Stomach smooth muscle (tissue), 2 donors: ENCODE measurements around the gene EVI5.

ENCODE experiments used
- H3K27ac ChIP-seq: one replicate; pipeline ENCODE4 v1.7.0; 2013; ENCODE audit warnings: mild to moderate bottlenecking, low read length, inconsistent platforms
- H3K27me3 ChIP-seq, 2 donors: one replicate each; pipeline ENCODE4 v1.7.0; 2013; ENCODE audit warnings: low read length in 2 of 2; ENCODE audit not compliant: insufficient read depth in 2 of 2, control insufficient read depth in 1 of 2
- H3K36me3 ChIP-seq, 2 donors: one replicate each; pipeline ENCODE4 v1.7.0; 2013; ENCODE audit warnings: low read length in 2 of 2; ENCODE audit not compliant: control insufficient read depth in 2 of 2, insufficient read depth in 2 of 2
- H3K4me1 ChIP-seq: one replicate; pipeline ENCODE4 v1.7.0; 2013; ENCODE audit warnings: low read length; ENCODE audit not compliant: control insufficient read depth, insufficient read depth
- H3K4me3 ChIP-seq, 2 donors: one replicate each; pipeline ENCODE4 v1.7.0; 2013; ENCODE audit warnings: low read length in 2 of 2
- H3K9ac ChIP-seq, 2 donors: one replicate each; pipeline ENCODE4 v1.7.0; 2013; ENCODE audit warnings: low read length in 2 of 2, mild to moderate bottlenecking in 1 of 2
- H3K9me3 ChIP-seq, 2 donors: one replicate each; pipeline ENCODE4 v1.7.0; 2013; ENCODE audit warnings: low read length in 2 of 2; ENCODE audit not compliant: control insufficient read depth in 2 of 2
- donor health status: healthy.
- donor health status: Pancreatic carcinoma.

The EVI5 gene

DNA sequence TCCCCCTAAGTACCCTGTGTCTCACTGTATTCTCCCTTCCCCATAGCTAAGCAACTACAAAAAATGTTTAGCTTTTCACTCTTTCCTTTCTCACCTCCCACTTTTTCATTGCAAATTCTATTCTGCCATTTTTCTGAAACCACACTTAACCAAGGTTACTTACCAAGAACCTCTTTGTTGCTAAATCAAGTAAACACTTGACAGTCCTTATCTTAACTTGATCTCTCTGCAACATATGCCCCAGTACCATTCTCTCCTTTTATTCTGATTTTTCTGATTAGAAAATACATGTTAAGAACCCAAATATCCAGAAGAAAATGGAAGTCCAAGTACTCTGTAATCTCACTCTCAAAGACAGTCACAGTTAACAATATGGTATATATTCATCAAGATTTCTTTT, 16.0 kb downstream of the EVI5 start:
- H3K27me3 ChIP-seq: no peaks in the 10 kb centered on the region
- H3K9me3 ChIP-seq: no peaks in the 10 kb centered on the region
- H3K4me1 ChIP-seq: no peaks in the 10 kb centered on the region
- no peaks in the 10 kb centered on the region for H3K36me3 ChIP-seq
- H3K27ac ChIP-seq: no peak overlapping the region
- no peak overlapping the region for H3K9ac ChIP-seq
- H3K4me3 ChIP-seq: no peak overlapping the region

DNA sequence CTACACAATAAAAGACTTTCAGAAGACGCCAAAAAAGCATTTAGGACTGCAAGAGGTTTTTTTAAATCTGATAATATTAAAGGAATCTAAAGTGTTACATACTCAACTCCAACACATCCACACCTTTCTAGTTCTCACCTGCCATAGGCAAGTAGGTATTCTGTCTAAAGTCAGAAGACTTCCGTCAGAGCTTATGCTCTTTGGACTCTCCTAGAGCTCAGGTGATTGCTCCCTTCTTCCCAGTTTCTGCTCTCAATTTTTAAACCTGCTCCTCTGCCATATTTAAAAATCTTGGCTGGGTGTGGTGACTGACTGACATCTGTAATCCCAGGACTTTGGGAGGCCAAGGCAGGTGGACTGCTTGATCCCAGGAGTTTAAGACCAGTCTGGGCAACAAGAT, 16.6 kb downstream of the EVI5 start:
- Histone ChIP-seq H3K9me3 (no peaks in the 10 kb centered on the region), H3K27me3 (no peaks in the 10 kb centered on the region), H3K9ac (no peak overlapping the region), H3K4me1 (no peaks in the 10 kb centered on the region), H3K36me3 (no peaks in the 10 kb centered on the region), H3K27ac (no peak overlapping the region), H3K4me3 (no peak overlapping the region)

DNA sequence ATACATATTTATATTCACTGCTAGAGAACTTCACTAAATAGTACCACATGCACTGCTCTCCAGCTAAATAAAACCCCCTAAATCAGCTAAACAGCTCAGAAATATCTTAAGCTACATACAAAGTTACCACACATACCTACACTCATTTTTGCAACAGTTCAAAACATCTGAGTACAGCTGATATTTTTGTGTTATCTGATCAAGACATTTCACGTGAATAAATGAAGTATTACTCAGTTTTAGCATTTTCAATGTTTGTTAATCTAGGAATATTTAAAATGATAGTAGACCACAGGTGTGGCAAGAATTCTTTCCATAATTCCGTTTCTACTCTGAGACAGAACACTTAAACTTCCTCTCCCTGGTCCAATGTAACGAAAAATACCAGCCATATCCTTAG, 20.8 kb downstream of the EVI5 start:
- no peaks in the 10 kb centered on the region for H3K36me3 ChIP-seq
- no peak overlapping the region for H3K9ac ChIP-seq
- H3K27ac ChIP-seq: no peak overlapping the region
- no peaks in the 10 kb centered on the region for H3K27me3 ChIP-seq
- H3K4me3 ChIP-seq: no peak overlapping the region
- H3K9me3 ChIP-seq: no peaks in the 10 kb centered on the region
- no peaks in the 10 kb centered on the region for H3K4me1 ChIP-seq

DNA sequence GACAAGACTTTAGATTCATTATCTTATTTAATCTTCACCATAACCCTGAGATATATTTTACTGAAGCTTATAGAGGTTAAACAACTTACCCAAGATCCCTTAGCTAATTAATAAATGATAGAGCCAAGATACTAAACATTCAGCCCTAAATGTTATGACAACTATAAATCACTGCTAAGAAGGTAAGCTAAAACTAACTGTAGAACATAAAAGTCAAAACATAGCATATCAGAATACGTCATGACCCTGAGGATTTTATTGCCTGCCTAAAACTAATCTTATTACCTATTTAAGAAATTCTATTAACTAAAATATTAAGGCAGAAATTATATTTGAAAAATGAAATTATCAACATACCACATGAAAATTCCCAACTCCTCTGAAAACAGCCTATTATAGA, 22.6 kb downstream of the EVI5 start:
- Histone ChIP-seq H3K9me3 (no peaks in the 10 kb centered on the region), H3K4me1 (no peaks in the 10 kb centered on the region), H3K27me3 (no peaks in the 10 kb centered on the region), H3K27ac (no peak overlapping the region), H3K36me3 (no peaks in the 10 kb centered on the region), H3K4me3 (no peak overlapping the region), H3K9ac (no peak overlapping the region)

DNA sequence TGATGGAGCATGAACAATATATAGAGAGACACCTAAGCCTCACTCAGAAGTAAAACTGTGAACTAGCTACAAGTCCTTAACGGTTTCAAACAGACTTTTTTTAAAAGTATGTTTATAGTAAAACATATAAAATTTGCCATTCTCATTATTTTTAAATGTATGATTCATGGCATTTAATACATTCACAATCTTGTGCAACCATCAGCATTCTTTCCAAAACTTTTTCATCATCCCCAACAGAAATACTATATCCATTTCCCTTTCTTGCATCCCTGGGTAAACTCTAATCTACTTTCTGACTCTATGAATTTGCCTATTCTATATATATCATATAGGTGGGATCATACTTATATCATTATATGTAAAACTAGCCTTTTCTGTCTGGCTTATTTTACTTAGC, 25.5 kb downstream of the EVI5 start:
- Histone ChIP-seq H3K36me3 (no peaks in the 10 kb centered on the region), H3K4me3 (no peak overlapping the region), H3K9me3 (no peaks in the 10 kb centered on the region)

DNA sequence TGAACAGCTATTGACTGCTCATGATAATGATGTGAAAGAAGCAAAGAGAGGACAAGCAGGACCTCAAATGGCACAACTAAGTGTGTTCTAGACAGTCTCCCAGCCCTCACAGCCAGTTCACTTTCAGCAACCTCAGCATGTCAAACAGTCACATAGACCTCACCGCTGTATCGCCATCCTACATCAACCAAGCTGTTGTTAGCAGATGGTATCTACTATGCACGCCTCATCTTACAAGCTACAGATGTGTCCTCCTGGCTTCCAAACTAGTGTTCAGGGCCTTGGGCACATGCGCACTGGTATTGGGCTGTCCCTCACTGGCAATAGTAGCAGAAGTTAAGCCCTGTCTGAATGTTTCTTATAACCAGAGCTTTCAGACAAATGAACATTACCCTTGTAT, 28.4 kb downstream of the EVI5 start:
- Histone ChIP-seq H3K27me3 (no peaks in the 10 kb centered on the region), H3K9ac (no peak overlapping the region), H3K4me1 (no peaks in the 10 kb centered on the region), H3K4me3 (no peak overlapping the region), H3K27ac (no peak overlapping the region), H3K36me3 (no peaks in the 10 kb centered on the region), H3K9me3 (no peaks in the 10 kb centered on the region)

More for the DNA sequence above, 25.5 kb downstream of the EVI5 start:
- Histone ChIP-seq H3K27me3 (no peaks in the 10 kb centered on the region), H3K27ac (no peak overlapping the region), H3K9ac (no peak overlapping the region), H3K4me1 (no peaks in the 10 kb centered on the region)

DNA sequence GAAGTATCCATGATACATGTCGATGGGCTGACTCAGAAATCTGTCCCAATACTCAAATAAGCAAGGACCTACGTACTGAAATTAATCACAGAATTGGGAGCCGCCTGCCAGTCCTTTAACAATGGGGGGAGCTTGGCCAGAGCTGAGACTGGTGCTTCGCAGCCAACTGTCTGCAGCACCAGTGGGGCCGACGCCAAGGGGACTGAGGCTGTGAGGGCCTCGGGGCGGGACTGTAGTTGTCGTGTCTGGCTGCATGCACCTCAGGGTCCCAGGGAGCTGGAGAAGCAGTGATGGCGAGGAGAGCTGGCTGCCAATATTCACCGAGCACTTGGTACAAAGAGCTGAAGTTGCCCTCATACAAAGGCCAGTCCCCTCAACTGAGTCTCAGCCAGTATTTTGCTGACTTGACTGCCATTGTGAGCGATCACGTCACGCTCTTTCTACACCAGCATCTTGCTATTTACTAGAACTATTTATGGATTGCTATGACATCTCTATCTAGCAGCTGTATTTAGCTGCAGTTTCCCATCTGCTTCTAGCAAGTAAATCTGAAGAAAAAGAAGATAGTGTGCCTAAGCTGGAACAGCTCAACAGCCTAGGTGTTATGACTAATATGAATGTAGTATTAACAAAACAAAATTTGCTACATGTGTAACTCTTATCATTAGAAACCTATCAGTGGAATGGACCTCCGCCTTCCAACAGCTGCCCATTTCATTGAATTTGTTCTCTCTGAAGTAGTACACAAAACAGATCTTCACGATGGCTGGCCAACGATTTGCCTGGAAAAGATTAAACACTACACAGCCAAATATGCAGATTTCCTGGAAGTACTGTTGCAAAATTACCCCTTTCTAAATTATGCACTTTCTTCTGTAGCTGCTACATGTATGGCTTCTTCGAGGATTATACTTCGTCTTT, 29.1 kb downstream of the EVI5 start:
- H3K27me3 ChIP-seq: no peaks in the 10 kb centered on the region

DNA sequence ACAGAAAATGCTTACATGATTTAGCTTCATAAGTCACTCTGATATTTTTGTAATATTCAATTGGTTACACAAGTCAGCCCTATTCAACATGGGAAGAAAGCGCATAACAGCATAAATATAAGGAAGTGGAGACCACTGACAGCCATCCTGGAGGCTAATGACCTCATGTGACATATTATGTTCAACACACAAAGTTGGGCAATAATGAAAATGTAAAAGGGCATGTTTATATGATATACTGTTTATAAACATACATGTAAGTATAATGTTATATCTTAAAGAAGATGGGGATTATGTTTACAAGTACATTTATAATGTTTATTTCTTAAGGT, 30.2 kb downstream of the EVI5 start:
- no peak overlapping the region for H3K27ac ChIP-seq
- H3K9me3 ChIP-seq: no peaks in the 10 kb centered on the region
- H3K9ac ChIP-seq: no peak overlapping the region
- no peaks in the 10 kb centered on the region for H3K27me3 ChIP-seq
- no peak overlapping the region for H3K4me3 ChIP-seq
- no peaks in the 10 kb centered on the region for H3K36me3 ChIP-seq
- no peaks in the 10 kb centered on the region for H3K4me1 ChIP-seq

More for the DNA sequence above, 29.1 kb downstream of the EVI5 start:
- no peak overlapping the region for H3K4me3 ChIP-seq
- H3K9ac ChIP-seq: no peak overlapping the region
- H3K36me3 ChIP-seq: no peaks in the 10 kb centered on the region
- no peaks in the 10 kb centered on the region for H3K9me3 ChIP-seq
- H3K4me1 ChIP-seq: no peaks in the 10 kb centered on the region
- peak overlapping the region; percentile 31 for H3K27ac ChIP-seq

DNA sequence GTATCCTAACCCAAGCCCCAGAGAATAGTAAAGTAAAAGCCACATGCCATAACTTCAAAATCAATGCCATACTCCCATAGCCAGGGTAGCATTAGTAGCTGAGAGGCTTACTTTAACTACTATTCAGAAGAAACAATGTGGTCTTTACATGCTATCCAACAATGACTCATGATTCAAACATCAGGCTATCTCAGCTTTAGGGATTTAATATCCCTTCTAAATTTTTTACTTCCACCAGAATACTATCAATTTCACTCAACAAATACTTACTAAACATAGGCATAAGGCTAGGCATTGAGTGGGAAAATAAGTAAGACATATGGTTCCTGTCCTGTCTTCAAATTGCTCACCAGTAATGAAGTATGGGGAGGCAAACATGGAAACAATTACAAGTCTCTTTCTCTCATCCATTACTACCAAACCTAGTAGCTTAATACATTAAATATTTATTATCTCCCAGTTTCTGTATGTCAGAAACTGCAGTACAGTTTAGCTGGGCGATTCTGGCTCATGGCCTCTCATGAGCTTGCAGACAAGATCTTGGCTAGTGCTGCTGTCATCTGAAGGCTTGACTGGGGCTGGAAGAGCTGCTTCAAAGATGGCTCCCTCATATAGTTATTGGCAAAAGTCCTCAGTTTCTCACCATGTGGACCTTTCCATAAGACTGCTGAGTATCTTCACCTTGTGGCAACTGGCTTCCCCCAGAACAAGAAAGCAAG, 30.7 kb downstream of the EVI5 start:
- Histone ChIP-seq H3K27ac (no peak overlapping the region), H3K36me3 (no peaks in the 10 kb centered on the region), H3K9me3 (no peaks in the 10 kb centered on the region), H3K4me1 (no peaks in the 10 kb centered on the region), H3K4me3 (no peak overlapping the region), H3K9ac (no peak overlapping the region), H3K27me3 (no peaks in the 10 kb centered on the region)

DNA sequence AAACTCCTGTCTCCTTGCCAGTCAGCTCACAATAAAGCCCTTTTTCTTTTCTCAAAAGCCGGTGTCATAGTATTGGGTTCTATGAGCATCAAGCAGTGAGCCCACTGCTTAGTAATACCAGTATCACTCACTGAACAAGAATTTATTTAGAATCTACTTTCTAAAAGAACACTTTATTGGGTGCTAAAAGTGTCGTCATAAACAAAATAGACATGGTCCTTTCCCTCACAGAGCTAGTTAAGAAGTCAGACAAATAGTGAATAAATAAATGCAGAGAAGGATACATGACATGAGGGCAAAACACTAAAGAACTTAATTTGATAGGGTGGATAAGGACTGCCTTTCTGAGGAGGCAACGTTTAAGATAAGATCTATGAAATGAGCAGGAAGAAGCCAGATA, 32.2 kb downstream of the EVI5 start:
- H3K27me3 ChIP-seq: no peaks in the 10 kb centered on the region
- H3K9me3 ChIP-seq: no peaks in the 10 kb centered on the region
- no peak overlapping the region for H3K4me3 ChIP-seq
- H3K4me1 ChIP-seq: peaks cover 4% of the 10 kb centered on the region
- H3K27ac ChIP-seq: no peak overlapping the region
- H3K36me3 ChIP-seq: no peaks in the 10 kb centered on the region
- H3K9ac ChIP-seq: no peak overlapping the region
